NT2/D1 (cell line): ENCODE measurements around the gene CDCA3.
"Not testable (repeated sequence)": the region's sequence is repeated elsewhere in the genome, so short reads cannot be mapped to it uniquely, and the experiment has no call there.

Source experiments
- DNase-seq: peaks from one replicate; pipeline ENCODE4 v3.0.0-alpha.2; 2011; ENCODE audit warnings: low read depth, low spot score
- H3K27me3 ChIP-seq: 2 replicates; pipeline ENCODE4 v1.6.0; 2011; ENCODE audit warnings: mild to moderate bottlenecking; ENCODE audit not compliant: insufficient read length, insufficient read depth
- H3K36me3 ChIP-seq: 2 replicates; pipeline ENCODE4 v1.6.1; 2011; ENCODE audit warnings: mild to moderate bottlenecking, low read length, mixed read lengths; ENCODE audit not compliant: insufficient read depth, insufficient read length
- H3K4me1 ChIP-seq: 2 replicates; pipeline ENCODE4 v1.5.1; 2011; ENCODE audit not compliant: insufficient read depth, insufficient read length
- H3K4me3 ChIP-seq: 2 replicates; pipeline ENCODE4 v1.5.1; 2011; ENCODE audit warnings: low read depth; ENCODE audit not compliant: insufficient read length
- H3K9ac ChIP-seq: 2 replicates; pipeline ENCODE4 v1.6.0; 2011; ENCODE audit warnings: low read depth; ENCODE audit not compliant: insufficient read length
- H3K9me3 ChIP-seq: 2 replicates; pipeline ENCODE4 v1.5.1; 2011; ENCODE audit warnings: mild to moderate bottlenecking, low read length; ENCODE audit not compliant: insufficient read depth
- SUZ12 ChIP-seq: IDR thresholded peaks from 2 replicates; pipeline ENCODE4 v1.6.1; 2011; ENCODE audit not compliant: insufficient read length, insufficient read depth; ENCODE audit errors: extremely low read depth
- YY1 ChIP-seq: IDR thresholded peaks from 2 replicates; pipeline ENCODE4 v1.6.1; 2011; ENCODE audit not compliant: insufficient read length, insufficient read depth
- ZNF274 ChIP-seq: IDR thresholded peaks from 2 replicates; pipeline ENCODE4 v1.6.1; 2011; ENCODE audit warnings: mild to moderate bottlenecking, low read depth, low read length

The CDCA3 gene

DNA sequence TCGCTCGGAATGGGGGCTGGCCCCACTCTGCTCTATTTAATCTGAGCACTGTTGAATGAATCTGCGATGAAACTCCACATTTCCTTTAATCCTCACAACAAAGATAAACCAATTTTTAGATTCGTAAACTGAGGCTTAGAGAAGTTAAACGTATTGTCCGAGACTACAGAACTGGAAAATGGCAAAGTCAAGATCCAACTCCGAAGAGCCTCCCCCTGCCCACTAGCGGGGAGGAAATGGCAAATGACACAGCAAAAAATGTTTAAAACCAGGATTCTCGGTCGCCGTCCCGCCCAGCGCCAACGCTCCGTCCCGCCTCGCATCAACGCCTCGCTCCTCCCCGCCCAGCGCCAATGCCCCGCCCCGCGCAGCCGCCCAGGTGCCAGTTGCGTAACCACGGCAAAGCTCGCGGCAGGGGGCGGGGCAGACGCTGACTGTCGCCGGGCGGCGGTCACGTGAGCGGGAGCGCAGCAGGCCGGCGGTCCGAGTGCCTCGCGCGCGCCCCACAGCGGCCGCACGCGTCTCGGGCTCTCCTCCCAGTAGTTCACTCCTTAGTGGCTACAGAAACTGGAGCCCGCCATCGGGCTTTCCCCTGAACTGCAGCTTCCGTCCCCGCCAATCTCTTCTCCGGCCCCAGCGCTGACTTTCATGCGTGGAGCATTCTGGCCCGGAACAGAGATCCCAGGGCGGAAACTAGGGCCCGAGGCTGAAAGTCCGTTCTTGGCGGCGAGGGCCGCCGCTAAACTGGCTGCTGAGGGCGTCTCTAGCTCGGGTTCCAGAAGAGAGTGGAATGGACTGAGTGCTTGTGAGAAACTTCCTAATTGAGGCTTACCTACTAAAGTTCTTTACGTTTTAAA lies 39.9 kb upstream of the CDCA3 start:
- H3K4me3 ChIP-seq, result peak overlapping the region; percentile 65
- H3K27me3 ChIP-seq, result no peaks in the 10 kb centered on the region
- peak; percentile 100 for DNase-seq
- H3K4me1 ChIP-seq, result peaks cover 13% of the 10 kb centered on the region
- H3K36me3 ChIP-seq, result no peaks in the 10 kb centered on the region
- no peak for TF ChIP-seq SUZ12
- TF ChIP-seq ZNF274, result no peak
- TF ChIP-seq YY1, result no peak
- H3K9ac ChIP-seq, result peak overlapping the region; percentile 90
- H3K9me3 ChIP-seq, result no peaks in the 10 kb centered on the region

DNA sequence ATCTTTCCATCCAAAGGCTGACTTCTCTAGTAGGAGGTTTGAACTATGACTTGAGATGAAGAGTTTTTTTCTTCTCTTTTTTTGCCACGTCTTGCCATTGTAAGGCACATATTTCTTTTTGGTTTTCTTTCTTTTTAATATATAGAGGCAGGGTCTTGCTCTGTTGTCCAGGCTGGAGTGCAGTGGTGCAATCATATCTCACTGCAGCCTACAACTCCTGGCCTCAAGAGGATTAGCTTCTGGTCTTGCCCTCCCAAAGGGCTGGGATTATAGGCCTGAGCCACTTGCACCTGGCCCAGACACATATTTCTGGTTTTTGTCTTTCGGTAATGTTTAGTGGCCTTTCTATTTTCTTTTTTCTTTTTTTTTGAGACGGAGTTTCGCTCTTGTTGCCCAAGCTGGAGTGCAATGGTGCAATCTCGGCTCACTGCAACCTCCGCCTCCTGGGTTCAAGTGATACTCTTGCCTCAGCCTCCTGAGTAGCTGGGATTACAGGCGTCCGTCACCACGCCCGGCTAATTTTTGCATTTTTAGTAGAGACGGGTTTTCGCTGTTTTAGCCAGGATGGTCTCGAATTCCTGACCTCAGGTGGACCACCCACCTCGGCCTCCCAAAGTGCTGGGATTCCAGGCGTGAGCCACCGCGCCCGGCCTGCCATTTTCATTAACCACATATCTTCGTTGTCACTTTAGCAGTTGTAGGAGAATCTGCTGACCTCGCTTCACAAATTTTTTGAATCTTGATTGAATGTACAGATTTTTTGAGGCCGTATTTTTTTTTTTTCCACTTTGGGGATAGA lies 38.9 kb upstream of the CDCA3 start:
- H3K4me3 ChIP-seq, H3K9me3 ChIP-seq, H3K36me3 ChIP-seq, H3K27me3 ChIP-seq, DNase-seq: not testable (repeated sequence)
- peak overlapping the region; percentile 90 for H3K9ac ChIP-seq
- peaks cover 13% of the 10 kb centered on the region for H3K4me1 ChIP-seq

DNA sequence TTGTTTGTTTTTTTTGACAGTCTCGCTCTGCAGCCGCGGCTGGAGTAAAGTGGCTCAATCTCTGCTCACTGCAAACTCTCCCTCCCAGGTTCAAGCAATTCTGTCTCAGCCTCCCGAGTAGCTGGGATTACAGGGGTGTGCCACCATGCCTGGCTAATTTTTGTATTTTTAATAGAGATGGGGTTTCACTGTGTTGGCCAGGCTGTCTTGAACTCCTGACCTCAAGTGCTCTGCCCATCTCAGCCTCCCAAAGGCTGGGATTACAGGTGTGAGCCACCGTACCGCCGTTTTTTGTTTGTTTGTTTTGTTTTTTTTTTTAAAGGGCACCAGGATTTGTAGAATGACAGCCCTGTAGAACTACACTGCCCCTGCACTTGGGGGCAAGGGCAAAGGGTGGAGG lies 37.7 kb upstream of the CDCA3 start:
- DNase-seq, H3K9me3 ChIP-seq, H3K27me3 ChIP-seq, H3K9ac ChIP-seq, H3K4me3 ChIP-seq: not testable (repeated sequence)
- peaks cover 23% of the 10 kb centered on the region for H3K4me1 ChIP-seq
- peaks cover 12% of the 10 kb centered on the region for H3K36me3 ChIP-seq

DNA sequence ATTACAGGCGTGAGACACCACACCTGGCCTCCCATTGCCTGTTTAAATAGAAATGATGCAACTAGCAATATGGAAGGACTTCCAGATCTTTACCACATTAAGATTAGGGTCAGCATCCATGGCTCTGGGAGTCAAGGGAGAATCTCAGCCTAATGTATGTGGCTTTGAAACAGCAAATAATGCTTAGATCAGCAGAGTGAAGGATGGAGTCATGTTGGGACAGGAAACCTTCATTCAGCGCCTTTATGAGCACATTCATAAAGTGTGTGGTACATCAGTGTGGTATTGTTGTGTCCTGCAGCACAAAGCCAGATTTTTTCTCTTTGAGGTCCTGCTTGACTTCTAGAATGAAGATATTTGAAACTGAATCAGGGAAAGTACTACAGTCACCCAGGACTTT lies 37.3 kb upstream of the CDCA3 start:
- TF ChIP-seq SUZ12, result no peak
- no peak for TF ChIP-seq ZNF274
- TF ChIP-seq YY1, result no peak
- H3K4me1 ChIP-seq, result peaks cover 25% of the 10 kb centered on the region
- no peak for DNase-seq

DNA sequence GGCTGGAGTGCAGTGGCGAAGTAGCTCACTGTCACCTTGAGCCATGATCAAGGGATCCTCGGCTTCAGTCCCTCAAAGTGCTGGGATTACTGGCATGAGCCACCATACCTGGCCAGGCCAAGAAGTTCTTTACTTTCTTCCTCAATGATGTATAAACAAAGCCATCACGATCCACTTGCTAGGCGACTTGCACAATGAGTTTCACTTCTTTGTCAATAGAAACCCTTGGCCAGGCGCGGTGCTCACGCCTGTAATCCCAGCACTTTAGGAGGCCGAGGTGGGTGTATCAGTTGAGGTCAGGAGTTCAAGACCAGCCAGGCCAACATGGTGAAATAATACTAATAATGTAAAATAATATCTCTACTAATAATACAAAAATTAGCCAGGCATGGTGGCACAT lies 36.4 kb upstream of the CDCA3 start:
- H3K36me3 ChIP-seq, result peaks cover 17% of the 10 kb centered on the region
- peaks cover 25% of the 10 kb centered on the region for H3K4me1 ChIP-seq
- no peaks in the 10 kb centered on the region for H3K9me3 ChIP-seq
- H3K9ac ChIP-seq, result peak overlapping the region; percentile 46
- TF ChIP-seq ZNF274, result no peak
- TF ChIP-seq YY1, result no peak
- no peak for TF ChIP-seq SUZ12
- DNase-seq, result no peak
- H3K27me3 ChIP-seq, result no peaks in the 10 kb centered on the region
- no peak overlapping the region for H3K4me3 ChIP-seq

More for the DNA sequence above, 37.3 kb upstream of the CDCA3 start:
- peaks cover 15% of the 10 kb centered on the region for H3K36me3 ChIP-seq
- no peaks in the 10 kb centered on the region for H3K27me3 ChIP-seq
- no peak overlapping the region for H3K9ac ChIP-seq
- no peaks in the 10 kb centered on the region for H3K9me3 ChIP-seq
- H3K4me3 ChIP-seq, result no peak overlapping the region

DNA sequence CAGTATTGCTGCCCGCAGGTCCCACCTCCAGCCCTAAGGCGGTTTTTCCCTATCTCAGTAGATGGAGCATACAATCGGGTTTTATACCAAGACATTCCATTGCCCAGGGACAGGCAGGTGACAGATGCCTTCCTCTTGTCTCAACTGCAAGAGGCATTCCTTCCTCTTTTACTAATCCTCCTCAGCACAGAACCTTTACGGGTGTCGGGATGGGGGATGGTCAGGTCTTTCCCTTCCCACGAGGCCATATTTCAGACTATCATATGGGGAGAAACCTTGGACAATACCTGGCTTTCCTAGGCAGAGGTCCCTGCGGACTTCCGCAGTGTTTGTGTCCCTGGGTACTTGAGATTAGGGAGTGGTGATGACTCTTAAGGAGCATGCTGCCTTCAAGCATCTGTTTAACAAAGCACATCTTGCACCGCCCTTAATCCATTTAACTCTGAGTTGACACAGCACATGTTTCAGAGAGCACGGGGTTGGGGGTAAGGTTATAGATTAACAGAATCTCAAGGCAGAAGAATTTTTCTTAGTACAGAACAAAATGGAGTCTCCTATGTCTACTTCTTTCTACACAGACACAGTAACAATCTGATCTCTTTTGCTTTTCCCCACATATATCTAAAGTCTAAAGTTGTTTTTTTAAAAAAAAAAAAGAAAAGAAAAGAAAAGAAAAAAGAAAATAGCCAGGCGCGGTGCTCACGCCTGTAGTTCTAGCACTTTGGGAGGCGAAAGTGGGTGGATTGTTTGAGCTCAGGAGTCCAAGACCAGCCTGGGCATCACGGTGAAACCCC lies 35.3 kb upstream of the CDCA3 start:
- H3K36me3 ChIP-seq, result peaks cover 19% of the 10 kb centered on the region
- H3K9me3 ChIP-seq, DNase-seq, H3K4me3 ChIP-seq, H3K27me3 ChIP-seq: not testable (repeated sequence)
- H3K4me1 ChIP-seq, result peaks cover 25% of the 10 kb centered on the region
- H3K9ac ChIP-seq, result peak overlapping the region; percentile 23

DNA sequence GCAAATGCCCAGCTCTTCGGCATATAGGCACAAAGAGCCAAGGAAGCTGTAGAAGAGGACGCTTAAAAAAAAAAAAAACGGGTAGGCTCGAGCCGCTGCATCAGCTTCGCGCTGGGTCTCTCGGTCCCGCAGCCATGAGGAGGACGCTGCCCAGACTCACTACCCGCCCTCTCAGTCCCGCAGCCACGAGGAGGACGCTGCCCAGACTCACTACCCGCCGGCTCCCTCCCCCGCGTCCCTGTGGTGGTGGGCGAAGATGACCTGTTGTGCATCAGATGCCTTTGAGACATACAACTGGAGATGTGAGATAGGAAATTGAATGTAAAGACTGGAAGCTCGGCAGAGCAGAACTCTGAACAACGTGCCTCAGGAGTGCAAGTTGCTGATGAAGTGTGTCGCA lies 33.5 kb upstream of the CDCA3 start:
- Histone ChIP-seq H3K9me3 (no peaks in the 10 kb centered on the region), H3K4me1 (peaks cover 26% of the 10 kb centered on the region), H3K9ac (no peak overlapping the region), H3K36me3 (peaks cover 19% of the 10 kb centered on the region), H3K4me3 (no peak overlapping the region), H3K27me3 (no peaks in the 10 kb centered on the region)
- no peak for TF ChIP-seq ZNF274
- no peak for TF ChIP-seq SUZ12
- no peak for TF ChIP-seq YY1
- DNase-seq, result no peak
